Activated CD4-positive, alpha-beta T cell treated with anti-CD3 and anti-CD28 coated beads for 24 hours (primary cell): ENCODE data around the gene TUBB2A.

Experiments used
- DNase-seq, 2 donors: peaks; one replicate each; pipeline ENCODE4 v3.0.0-alpha.2; 2020; ENCODE audit warnings: low read depth in 2 of 2

Gene TUBB2A

DNA sequence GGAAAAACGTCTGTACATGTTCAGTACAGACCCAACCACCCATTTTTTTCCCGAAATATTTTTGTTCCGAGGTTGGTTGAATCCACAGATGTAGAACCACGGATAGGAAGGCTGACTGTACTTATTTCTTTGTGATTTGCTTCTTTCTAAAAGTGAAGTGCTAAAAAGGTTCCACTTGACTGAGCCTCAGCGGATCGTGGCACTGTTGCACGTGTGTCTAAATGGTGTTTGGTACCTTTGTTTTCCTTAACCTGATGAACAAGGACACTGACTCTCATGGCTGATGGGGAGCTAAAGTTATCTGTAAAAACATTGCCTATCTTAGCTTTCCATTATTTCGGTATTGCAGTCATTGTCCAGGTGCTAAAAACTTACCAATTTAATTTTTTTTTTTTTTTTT lies 32.7 kb downstream of the TUBB2A start:
- DNase-seq: no peak

DNA sequence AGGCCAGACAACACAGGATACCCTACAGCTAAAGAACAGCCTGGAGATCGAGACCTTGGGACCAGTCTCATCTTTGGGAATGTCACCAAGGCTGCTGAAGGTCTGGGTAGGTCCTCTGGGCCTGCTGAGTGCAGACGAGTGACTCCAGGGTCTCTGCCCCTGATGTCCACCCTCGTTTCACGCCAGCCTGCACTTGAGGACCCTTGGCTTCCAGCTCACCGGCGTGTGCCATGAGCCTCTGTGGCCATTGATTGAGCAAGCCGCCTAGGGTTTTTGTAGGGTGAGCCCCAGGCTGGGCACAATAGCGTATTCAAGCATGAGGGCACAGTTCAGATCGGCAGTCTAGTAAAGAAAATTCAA lies 34.5 kb downstream of the TUBB2A start:
- DNase-seq: no peak

DNA sequence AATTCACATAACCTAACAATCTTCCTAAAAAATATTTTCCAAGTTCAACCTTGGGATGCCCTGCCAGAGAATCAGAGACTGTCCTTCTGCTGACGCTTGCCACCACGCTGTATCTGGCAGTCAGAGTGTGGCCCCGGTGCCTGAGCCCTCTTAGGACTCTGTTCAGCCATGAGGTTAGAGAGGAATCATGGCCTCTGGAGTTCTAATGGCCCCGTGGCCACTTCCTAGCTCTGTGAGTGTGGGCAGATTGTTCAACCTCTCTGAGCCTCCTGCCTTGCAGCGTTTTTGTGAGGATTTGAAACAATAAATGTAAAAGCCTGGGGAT lies 36.6 kb downstream of the TUBB2A start:
- no peak for DNase-seq

DNA sequence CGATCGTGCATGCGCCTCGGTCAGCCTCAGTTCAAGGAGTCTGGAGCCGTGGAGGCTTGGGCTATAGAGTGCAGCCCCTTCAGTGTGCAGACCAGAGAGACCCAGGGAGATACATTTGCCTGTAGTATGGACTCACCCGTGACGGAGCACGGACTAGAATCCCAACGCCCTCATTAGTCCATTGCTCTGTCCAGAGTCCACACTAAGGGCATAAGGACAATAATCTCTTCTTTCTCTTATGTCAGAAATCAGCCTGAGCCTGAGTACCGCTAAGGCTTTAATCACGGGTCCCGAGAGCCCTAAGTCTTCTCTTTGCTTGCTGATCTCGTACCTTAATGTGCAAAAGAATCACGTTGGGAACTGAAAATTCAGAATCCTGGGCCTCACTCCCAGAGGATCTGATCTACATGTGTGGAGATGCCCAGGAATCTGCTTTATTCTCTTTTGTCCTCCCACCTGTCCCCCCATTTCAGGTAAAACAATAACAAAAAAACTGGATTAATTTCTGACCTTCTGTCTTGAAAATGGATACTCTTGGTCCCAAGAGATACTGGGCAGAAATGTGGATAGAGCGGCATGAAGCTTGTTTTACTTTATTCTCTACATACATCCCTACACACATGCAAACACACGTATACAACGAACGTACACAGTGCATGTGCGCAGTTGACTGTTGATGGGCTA lies 38.2 kb downstream of the TUBB2A start:
- DNase-seq: no peak

DNA sequence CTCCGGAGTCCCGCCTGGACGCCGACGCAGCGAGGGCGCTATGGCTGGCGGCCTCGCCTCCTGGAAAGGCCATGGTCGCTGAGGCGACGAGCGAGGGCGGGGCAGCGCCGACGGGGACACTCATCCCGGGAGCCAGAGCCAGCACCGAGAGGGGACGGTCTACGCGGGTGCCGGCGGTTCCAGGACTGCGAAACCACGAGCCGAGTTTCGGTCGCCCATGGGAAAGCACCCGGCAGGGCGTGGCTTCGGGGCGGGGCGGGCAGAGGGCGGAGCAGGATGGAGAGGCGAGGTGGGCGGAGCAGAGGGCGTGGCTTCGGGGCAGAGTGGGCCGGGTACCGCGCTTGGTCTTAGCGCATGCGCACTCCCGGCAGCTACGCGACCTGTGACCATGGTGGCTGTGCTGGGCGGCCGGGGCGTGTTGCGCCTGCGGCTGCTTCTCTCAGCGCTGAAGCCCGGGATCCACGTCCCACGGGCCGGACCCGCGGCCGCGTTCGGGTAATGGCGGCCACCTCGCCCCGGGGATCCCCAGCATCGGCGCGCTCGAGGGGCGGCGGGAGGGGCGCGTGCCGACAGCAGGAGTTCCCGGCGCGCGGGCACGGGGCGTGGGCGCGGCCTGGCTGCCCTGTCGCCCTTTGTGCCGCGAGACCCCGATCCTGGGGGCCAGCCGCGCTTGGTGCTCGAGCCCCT lies 38.8 kb downstream of the TUBB2A start, which contains the start of gene BPHL:
Gene BPHL (plus strand): TSS at position 359 of the 687 bp plus-strand sequence. CDS start 30 bp downstream, at position 389.
- peak; percentile 100 for DNase-seq

DNA sequence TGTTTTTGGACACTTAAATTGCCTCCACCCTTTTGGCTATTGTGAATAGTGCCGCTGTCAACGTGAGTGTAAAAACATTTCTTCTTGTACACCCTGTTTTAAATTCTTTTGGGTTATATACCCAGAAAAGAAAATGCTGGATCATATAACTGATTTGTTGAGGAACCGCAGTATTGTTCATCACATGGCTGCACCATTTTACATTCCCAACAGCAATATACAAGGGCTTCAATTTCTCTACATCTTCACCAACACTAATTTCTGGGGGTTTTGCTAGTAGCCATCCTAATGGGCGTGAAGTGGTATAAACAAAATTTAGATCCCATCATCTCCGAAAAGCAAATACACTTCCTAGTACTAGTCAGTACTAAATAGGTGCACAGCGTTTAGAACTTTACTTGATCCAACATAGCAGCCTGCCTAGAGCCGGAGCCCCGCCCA lies 39.4 kb downstream of the TUBB2A start:
- no peak for DNase-seq

DNA sequence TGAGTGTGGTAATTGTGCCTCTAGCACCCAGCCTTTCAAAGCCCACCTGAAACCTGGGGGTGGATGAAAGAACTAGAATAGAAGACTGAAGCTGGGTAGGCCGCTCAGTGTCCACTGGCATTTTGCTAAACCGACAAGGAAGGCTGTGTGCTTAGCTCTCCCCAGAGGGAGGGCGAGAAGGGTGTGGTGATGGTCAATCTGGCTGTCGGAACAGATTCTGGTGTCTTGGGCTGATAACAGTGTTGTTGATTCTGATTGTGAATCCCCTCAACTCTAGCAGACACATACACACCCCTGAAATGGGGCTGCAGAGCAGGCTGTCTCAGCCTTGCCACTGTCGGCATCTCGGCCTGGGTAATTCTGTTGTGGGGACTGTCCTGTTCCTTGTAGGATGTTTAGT lies 43.0 kb downstream of the TUBB2A start:
- DNase-seq: no peak

DNA sequence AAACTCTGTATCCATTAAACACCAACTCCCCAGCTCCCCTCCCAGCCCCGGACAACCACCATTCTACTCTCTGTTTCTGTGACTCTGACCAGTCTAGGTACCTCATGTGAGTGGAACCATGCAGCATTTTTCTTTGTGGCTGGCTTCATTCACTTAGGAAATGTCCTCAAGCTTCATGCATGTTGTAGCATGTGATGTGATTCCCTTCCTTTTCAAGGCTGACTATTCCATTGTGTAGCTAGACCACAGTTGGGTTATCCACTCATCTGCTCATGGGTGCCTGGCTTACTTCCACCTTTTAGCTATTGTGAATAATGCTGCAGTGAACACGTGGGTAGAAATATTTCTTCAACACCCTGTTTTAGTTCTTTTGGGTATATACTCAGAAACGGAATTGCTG lies 47.6 kb downstream of the TUBB2A start:
- DNase-seq: no peak

DNA sequence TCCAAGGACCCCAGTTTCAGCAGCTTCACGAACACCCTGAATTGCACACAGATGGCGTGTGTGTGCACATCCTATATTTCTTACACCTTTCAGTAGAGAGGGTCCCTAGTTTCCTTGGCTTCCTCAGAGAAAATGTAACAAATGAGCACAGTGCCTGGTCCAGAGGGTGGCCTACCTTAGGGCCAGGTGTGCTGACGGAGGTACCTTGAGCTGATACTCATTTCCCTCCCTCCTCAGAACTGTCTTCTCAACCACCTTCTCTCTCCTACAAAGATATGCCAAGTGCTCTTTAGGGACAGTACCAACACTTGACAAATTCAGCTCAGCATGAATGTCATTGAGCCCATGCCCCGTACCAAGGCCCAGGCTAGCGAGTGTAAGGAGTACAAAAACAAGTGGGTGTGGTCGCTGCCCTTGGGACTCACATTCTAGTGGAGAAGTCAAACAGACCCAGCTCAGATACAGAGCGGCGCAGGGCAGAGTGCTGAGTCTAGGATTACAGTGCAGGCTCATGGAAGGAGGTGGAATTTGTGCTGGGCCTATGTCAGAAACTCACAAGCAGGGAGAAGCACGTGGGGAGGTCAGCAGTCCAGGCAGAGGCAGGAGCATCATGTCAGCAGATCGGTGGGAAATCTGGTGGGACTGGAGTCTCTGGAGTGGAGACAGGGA lies 48.5 kb downstream of the TUBB2A start:
- no peak for DNase-seq
